ENCODE data around the gene CCDC121. TPM values are rescaled to one million over a fixed set of nuclear protein-coding genes. Genes with fewer than 3 reads are reported as not detected.
"Not testable (repeated sequence)": the region's sequence is repeated elsewhere in the genome, so short reads cannot be mapped to it uniquely, and the experiment has no call there.

Gene CCDC121
- total RNA-seq, 3 donors from 2014 or later: 1.9 to 4.0 (median 2.9) TPM

- no peaks in the 10 kb centered on the region for H3K9me3 ChIP-seq
- no peaks in the 10 kb centered on the region for H3K36me3 ChIP-seq (ENCODE audit: low read depth)
- intact Hi-C loops (cut with DNase I, micrococcal nuclease): no loop called here
- peaks cover 13% of the 10 kb centered on the region for H3K4me1 ChIP-seq (ENCODE audit: low read depth)
- ATAC-seq (peak; percentile 63), DNase-seq (peak in 1 of 3 donors; percentile 2)
- TF ChIP-seq CTCF (IDR thresholded peaks at IDR 0.05): no peak
- H3K4me3 ChIP-seq: peak overlapping the region; percentile 70
Measured at GRCh38 chr2:27627963-27628766, 647 bp downstream of the CCDC121 start.

DNA sequence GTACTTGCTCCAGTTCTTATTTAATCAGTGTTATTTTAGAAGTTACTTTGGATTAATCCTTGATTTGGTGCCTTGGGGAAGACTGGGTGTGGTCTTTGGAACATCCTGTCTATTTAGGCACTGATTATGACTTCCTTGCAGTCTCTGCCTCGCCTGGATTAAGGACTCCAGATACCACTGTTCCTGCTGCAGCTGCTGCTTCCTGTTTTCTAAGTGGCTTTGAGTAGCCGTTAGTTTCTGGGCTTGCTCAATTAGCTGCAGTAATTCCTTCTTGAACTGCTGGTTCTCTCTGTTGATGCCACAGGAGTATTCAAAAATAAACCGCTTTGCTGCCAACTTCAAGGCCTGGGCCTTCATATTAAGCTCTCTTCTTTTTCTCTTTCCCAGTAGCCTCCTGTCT is 1.9 kb downstream of the CCDC121 start:
- DNase-seq; ATAC-seq; H3K36me3 ChIP-seq (ENCODE audit: low read depth); H3K9me3 ChIP-seq; intact Hi-C loops (cut with DNase I, micrococcal nuclease); H3K4me3 ChIP-seq: not testable (repeated sequence)
- H3K4me1 ChIP-seq (ENCODE audit: low read depth): peaks cover 13% of the 10 kb centered on the region

- H3K9me3 ChIP-seq; intact Hi-C loops (cut with DNase I, micrococcal nuclease); H3K36me3 ChIP-seq (ENCODE audit: low read depth); H3K4me3 ChIP-seq; ATAC-seq; DNase-seq: not testable (repeated sequence)
- peaks cover 13% of the 10 kb centered on the region for H3K4me1 ChIP-seq (ENCODE audit: low read depth)
Measured at GRCh38 chr2:27626323-27626722, 2.5 kb downstream of the CCDC121 start.

- no peak for ATAC-seq
- no peak overlapping the region for H3K4me3 ChIP-seq
- H3K36me3 ChIP-seq (ENCODE audit: low read depth): no peaks in the 10 kb centered on the region
- DNase-seq: no peak
- H3K4me1 ChIP-seq (ENCODE audit: low read depth): peaks cover 12% of the 10 kb centered on the region
- intact Hi-C loops (cut with DNase I, micrococcal nuclease): no loop called here
- no peak for TF ChIP-seq CTCF (IDR thresholded peaks at IDR 0.05)
- H3K9me3 ChIP-seq: no peaks in the 10 kb centered on the region
Measured at GRCh38 chr2:27624943-27625342, 3.9 kb downstream of the CCDC121 start.

DNA sequence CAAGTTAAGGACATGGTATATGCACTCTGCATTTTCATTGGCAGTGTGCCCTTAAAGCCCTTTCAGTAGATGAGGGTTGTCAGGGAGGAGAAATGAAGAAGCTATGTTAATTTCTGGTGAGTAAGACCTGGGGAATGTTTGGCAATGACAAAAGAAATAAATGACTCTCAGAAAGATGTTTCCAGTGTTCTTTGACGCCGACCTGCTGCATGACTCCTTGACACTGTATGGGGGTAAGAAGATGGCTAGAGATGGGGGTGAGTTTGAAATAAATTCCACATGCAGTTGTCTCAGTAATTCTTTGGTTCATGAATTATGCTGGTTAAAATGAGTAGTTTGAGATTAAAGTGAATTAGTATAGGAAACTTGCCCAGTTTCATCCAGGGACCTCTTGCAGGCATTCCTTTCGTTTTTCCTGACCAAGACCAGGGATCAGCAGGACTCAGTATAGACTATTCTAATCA is 5.9 kb downstream of the CCDC121 start:
- H3K9me3 ChIP-seq: no peaks in the 10 kb centered on the region
- H3K4me3 ChIP-seq: no peak overlapping the region
- peaks cover 2% of the 10 kb centered on the region for H3K4me1 ChIP-seq (ENCODE audit: low read depth)
- TF ChIP-seq CTCF (IDR thresholded peaks at IDR 0.05): no peak
- ATAC-seq: no peak
- DNase-seq: no peak
- intact Hi-C loops (cut with DNase I, micrococcal nuclease): no loop called here
- H3K36me3 ChIP-seq (ENCODE audit: low read depth): no peaks in the 10 kb centered on the region

DNA sequence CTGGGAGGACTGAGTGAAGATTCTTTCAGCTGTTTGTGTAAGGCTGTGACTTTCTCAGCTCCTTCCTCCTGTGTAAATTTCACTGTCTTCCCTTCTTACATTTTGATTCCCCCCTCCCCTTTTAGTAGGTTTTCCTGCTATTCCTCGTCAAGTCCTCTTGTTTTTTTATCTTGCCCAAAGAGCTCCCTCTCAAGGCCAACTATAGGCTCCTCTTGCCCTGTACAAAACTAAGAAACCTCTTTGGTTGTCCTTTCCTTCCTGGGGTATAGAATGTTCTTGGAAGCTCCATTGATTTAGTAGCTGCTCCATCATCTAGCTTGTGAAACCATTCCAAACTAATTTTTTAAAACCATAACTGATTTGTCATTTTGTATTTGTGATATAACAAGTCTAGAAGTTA is 7.3 kb downstream of the CCDC121 start:
- Histone ChIP-seq H3K9me3 (no peaks in the 10 kb centered on the region), H3K4me3 (no peak overlapping the region), H3K4me1 (ENCODE audit: low read depth) (no peaks in the 10 kb centered on the region), H3K36me3 (ENCODE audit: low read depth) (no peaks in the 10 kb centered on the region)
- no peak for TF ChIP-seq CTCF (IDR thresholded peaks at IDR 0.05)
- DNase-seq (no peak), ATAC-seq (no peak)
- intact Hi-C loops (cut with DNase I, micrococcal nuclease): no loop called here

Data from mucosa of descending colon (tissue), 3 donors.